Vagina (tissue), 2 donors: ENCODE results near the gene CLDN11. TPM values are rescaled to one million over a fixed set of nuclear protein-coding genes. Genes with fewer than 3 reads are reported as not detected.

ENCODE experiments used
- DNase-seq, 2 donors: peaks; one replicate each; pipeline ENCODE4 v3.0.0-alpha.2; 2017; ENCODE audit errors: extremely low spot score in 2 of 2
- H3K27ac ChIP-seq: fragments of 200-600 bp; sonication (generic); one replicate; pipeline ENCODE4 v1.5.1; 2019
- H3K27me3 ChIP-seq: fragments of 200-600 bp; sonication (generic); one replicate; pipeline ENCODE4 v1.5.1; 2019
- H3K36me3 ChIP-seq, 2 donors: fragments of 200-600 bp; sonication (generic); one replicate each; pipeline ENCODE4 v1.5.1; 2017 to 2019
- H3K4me1 ChIP-seq: fragments of 200-600 bp; sonication (generic); one replicate; pipeline ENCODE4 v1.5.1; 2019
- H3K4me3 ChIP-seq, 2 donors: fragments of 200-600 bp; sonication (generic); 1 replicate in 1 of 2; 2 replicates in 1 of 2; pipeline ENCODE4 v1.5.1; 2016 to 2019
- H3K9me3 ChIP-seq: fragments of 200-600 bp; sonication (generic); one replicate; pipeline ENCODE4 v1.5.1; 2019
- POLR2A ChIP-seq, 2 donors: fragments of 450-650 bp; IDR thresholded peaks; one replicate each; pipeline ENCODE4 v1.6.1; 2017; ENCODE audit warnings: antibody characterized with exemption in 2 of 2, mild to moderate bottlenecking in 2 of 2, moderate library complexity in 2 of 2
- POLR2AphosphoS5 ChIP-seq, 2 donors: sonication (generic); formaldehyde crosslinking; IDR thresholded peaks; one replicate each; pipeline ENCODE4 v1.9.0; 2017; ENCODE audit warnings: antibody characterized with exemption in 2 of 2, mild to moderate bottlenecking in 2 of 2, low read depth in 1 of 2; ENCODE audit not compliant: insufficient read depth in 1 of 2
- intact Hi-C: fragments of 100-400 bp; cut with DNase I; formaldehyde crosslinking; loops from one replicate; pipeline ENCODE4 v1.15.1; 2023
- total RNA-seq: library from RNA; depleted of rRNA; stranded (reverse); fragments of >200 nt; gene quantifications from one replicate; pipeline ENCODE4 v1.2.3, GENCODE V29; 2016
- TF ChIP-seq, protein P1 (sequence below), 3 experiments: fragments of 450-650 bp in 2 of 3; fragments of 200-600 bp in 1 of 3; sonication (generic) in 1 of 3; IDR thresholded peaks; one replicate each; pipeline ENCODE4 v1.5.1; 2017 to 2019; ENCODE audit warnings: antibody characterized with exemption in 3 of 3, mild to moderate bottlenecking in 2 of 3, moderate library complexity in 2 of 3

The CLDN11 gene
- total RNA-seq, 1 donor from 2014 or later: 136 TPM

GRCh38 chr3:170420307-170420821, 1.7 kb downstream of the CLDN11 start:
- Histone ChIP-seq H3K27me3 (no peaks in the 10 kb centered on the region), H3K4me1 (peaks cover 29% of the 10 kb centered on the region), H3K36me3 (no peaks in the 10 kb centered on the region), H3K4me3 (peak overlapping the region; percentile 52 to 58), H3K9me3 (no peaks in the 10 kb centered on the region), H3K27ac (peak overlapping the region; percentile 68)
- no peak for TF ChIP-seq POLR2AphosphoS5 (IDR thresholded peaks at IDR 0.05; ENCODE audit: insufficient read depth in 1 of 2, low read depth in 1 of 2)
- TF ChIP-seq, protein P1, sequence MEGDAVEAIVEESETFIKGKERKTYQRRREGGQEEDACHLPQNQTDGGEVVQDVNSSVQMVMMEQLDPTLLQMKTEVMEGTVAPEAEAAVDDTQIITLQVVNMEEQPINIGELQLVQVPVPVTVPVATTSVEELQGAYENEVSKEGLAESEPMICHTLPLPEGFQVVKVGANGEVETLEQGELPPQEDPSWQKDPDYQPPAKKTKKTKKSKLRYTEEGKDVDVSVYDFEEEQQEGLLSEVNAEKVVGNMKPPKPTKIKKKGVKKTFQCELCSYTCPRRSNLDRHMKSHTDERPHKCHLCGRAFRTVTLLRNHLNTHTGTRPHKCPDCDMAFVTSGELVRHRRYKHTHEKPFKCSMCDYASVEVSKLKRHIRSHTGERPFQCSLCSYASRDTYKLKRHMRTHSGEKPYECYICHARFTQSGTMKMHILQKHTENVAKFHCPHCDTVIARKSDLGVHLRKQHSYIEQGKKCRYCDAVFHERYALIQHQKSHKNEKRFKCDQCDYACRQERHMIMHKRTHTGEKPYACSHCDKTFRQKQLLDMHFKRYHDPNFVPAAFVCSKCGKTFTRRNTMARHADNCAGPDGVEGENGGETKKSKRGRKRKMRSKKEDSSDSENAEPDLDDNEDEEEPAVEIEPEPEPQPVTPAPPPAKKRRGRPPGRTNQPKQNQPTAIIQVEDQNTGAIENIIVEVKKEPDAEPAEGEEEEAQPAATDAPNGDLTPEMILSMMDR (IDR thresholded peaks at IDR 0.05): no peak
- no peak for TF ChIP-seq POLR2A (IDR thresholded peaks at IDR 0.05)
- DNase-seq: no peak
- intact Hi-C loops: loop anchor here (5.0 kb wide), 1 partner anchor 658 kb away; no protein-coding TSS in a partner anchor

GRCh38 chr3:170421111-170421641, 2.5 kb downstream of the CLDN11 start:
- Histone ChIP-seq H3K4me1 (peaks cover 29% of the 10 kb centered on the region), H3K36me3 (no peaks in the 10 kb centered on the region), H3K4me3 (peak overlapping the region; percentile 52 to 58), H3K27me3 (no peaks in the 10 kb centered on the region), H3K9me3 (no peaks in the 10 kb centered on the region), H3K27ac (peak overlapping the region; percentile 68)
- intact Hi-C loops: loop anchor here (5.0 kb wide), 1 partner anchor 659 kb away; no protein-coding TSS in a partner anchor
- no peak for DNase-seq
- TF ChIP-seq POLR2A (IDR thresholded peaks at IDR 0.05): no peak
- no peak for TF ChIP-seq POLR2AphosphoS5 (IDR thresholded peaks at IDR 0.05; ENCODE audit: insufficient read depth in 1 of 2, low read depth in 1 of 2)
- TF ChIP-seq, protein P1 (IDR thresholded peaks at IDR 0.05): no peak

- DNase-seq: no peak
- H3K27ac ChIP-seq: peak overlapping the region; percentile 68
- peaks cover 29% of the 10 kb centered on the region for H3K4me1 ChIP-seq
- H3K27me3 ChIP-seq: no peaks in the 10 kb centered on the region
- intact Hi-C loops: loop anchor here (5.0 kb wide), 1 partner anchor 659 kb away; no protein-coding TSS in a partner anchor
- no peaks in the 10 kb centered on the region for H3K9me3 ChIP-seq
- no peaks in the 10 kb centered on the region for H3K36me3 ChIP-seq
- TF ChIP-seq POLR2A (IDR thresholded peaks at IDR 0.05) (no peak), POLR2AphosphoS5 (IDR thresholded peaks at IDR 0.05; ENCODE audit: insufficient read depth in 1 of 2, low read depth in 1 of 2) (no peak)
- TF ChIP-seq, protein P1 (IDR thresholded peaks at IDR 0.05): no peak
- H3K4me3 ChIP-seq: peak overlapping the region; percentile 52 to 58
These were observed 3.1 kb downstream of the CLDN11 start for GRCh38 chr3:170421758-170422157.

GRCh38 chr3:170423001-170423615, 4.4 kb downstream of the CLDN11 start:
- TF ChIP-seq, protein P1 (IDR thresholded peaks at IDR 0.05): no peak
- TF ChIP-seq POLR2A (IDR thresholded peaks at IDR 0.05) (no peak), POLR2AphosphoS5 (IDR thresholded peaks at IDR 0.05; ENCODE audit: insufficient read depth in 1 of 2, low read depth in 1 of 2) (no peak)
- Histone ChIP-seq H3K27me3 (no peaks in the 10 kb centered on the region), H3K9me3 (no peaks in the 10 kb centered on the region), H3K4me1 (peaks cover 25% of the 10 kb centered on the region), H3K4me3 (no peak overlapping the region), H3K27ac (no peak overlapping the region), H3K36me3 (no peaks in the 10 kb centered on the region)
- no peak for DNase-seq
- intact Hi-C loops: loop anchor here (5.0 kb wide), 1 partner anchor 661 kb away; no protein-coding TSS in a partner anchor

DNA sequence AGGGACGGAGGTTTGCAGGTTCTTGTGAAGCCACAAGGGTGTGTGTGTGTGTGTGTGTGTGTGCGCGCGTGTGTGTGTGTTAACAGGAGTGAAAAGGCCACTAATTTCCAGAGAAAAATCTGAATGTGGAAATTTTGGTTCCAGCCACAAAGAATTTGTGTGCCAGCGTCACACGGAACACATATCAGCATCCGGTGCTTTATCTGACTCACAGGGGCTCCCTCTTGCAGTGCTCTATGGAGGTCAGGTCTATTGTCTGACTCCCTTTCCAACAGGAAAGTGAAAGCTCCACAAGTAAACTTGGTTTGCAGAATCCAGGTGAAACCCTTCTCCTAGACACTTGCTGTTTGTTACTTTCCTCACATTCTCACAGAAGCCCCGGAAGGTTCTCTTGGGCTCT, 6.2 kb downstream of the CLDN11 start:
- Histone ChIP-seq H3K4me3 (no peak overlapping the region), H3K27me3 (no peaks in the 10 kb centered on the region), H3K27ac (no peak overlapping the region), H3K9me3 (no peaks in the 10 kb centered on the region), H3K4me1 (peaks cover 7% of the 10 kb centered on the region), H3K36me3 (no peaks in the 10 kb centered on the region)
- TF ChIP-seq POLR2AphosphoS5 (IDR thresholded peaks at IDR 0.05; ENCODE audit: insufficient read depth in 1 of 2, low read depth in 1 of 2) (no peak), POLR2A (IDR thresholded peaks at IDR 0.05) (no peak)
- TF ChIP-seq, protein P1 (IDR thresholded peaks at IDR 0.05): no peak
- intact Hi-C loops: loop anchor here (5.0 kb wide), 1 partner anchor 663 kb away; no protein-coding TSS in a partner anchor
- DNase-seq: peak in 1 of 2 donors; percentile 47
